Stomach (tissue), 19 donors: ENCODE results near the gene GCAT. TPM values are rescaled to one million over a fixed set of nuclear protein-coding genes. Genes with fewer than 3 reads are reported as not detected.

ENCODE experiments used
- DNase-seq, 2 donors: peaks; one replicate each; pipeline versions ENCODE4 v3.0.0 to v3.0.0-alpha.2; 2013 to 2019
- H3K27ac ChIP-seq, 5 donors: fragments of 200-600 bp in 4 of 5; sonication (generic) in 4 of 5; one replicate each; pipeline ENCODE4 v1.5.1; 2013 to 2019; ENCODE audit warnings: mild to moderate bottlenecking in 1 of 5, moderate library complexity in 1 of 5
- H3K27me3 ChIP-seq, 3 donors: fragments of 200-600 bp; sonication (generic); one replicate each; pipeline ENCODE4 v1.5.1; 2017 to 2019; ENCODE audit warnings: mixed run types in 1 of 3
- H3K36me3 ChIP-seq, 4 donors: fragments of 200-600 bp; sonication (generic); 1 replicate in 3 of 4; 2 replicates in 1 of 4; pipeline ENCODE4 v1.5.1; 2016 to 2019
- H3K4me1 ChIP-seq, 4 donors: fragments of 200-600 bp; sonication (generic); one replicate each; pipeline ENCODE4 v1.5.1; 2016 to 2019
- H3K4me3 ChIP-seq, 4 donors: fragments of 200-600 bp; sonication (generic) in 3 of 4; one replicate each; pipeline ENCODE4 v1.5.1; 2016 to 2019; ENCODE audit warnings: mild to moderate bottlenecking in 1 of 4
- H3K9me3 ChIP-seq, 4 donors: fragments of 200-600 bp; sonication (generic); one replicate each; pipeline ENCODE4 v1.5.1; 2016 to 2019
- CTCF ChIP-seq, 7 experiments: fragments of 450-650 bp in 4 of 7; fragments of 200-600 bp in 3 of 7; sonication (generic) in 3 of 7; IDR thresholded peaks; one replicate each; pipeline ENCODE4 v1.5.1; 2016 to 2019; ENCODE audit warnings: antibody characterized with exemption in 7 of 7, control low read depth in 2 of 7, mild to moderate bottlenecking in 1 of 7
- EP300 ChIP-seq: sonication (generic); formaldehyde crosslinking; IDR thresholded peaks from one replicate; pipeline ENCODE4 v1.6.1; 2017; ENCODE audit warnings: antibody characterized with exemption
- POLR2A ChIP-seq, 4 donors: fragments of 450-650 bp; IDR thresholded peaks; one replicate each; pipeline ENCODE4 v1.6.1; 2016; ENCODE audit warnings: antibody characterized with exemption in 4 of 4, control low read depth in 2 of 4, mild to moderate bottlenecking in 1 of 4, moderate library complexity in 1 of 4
- POLR2AphosphoS5 ChIP-seq, 3 donors: sonication (generic); formaldehyde crosslinking; IDR thresholded peaks; one replicate each; pipeline ENCODE4 v1.6.1; 2016; ENCODE audit warnings: antibody characterized with exemption in 3 of 3
- WGBS, 5 donors: extraction: QIAGEN DNeasy Blood & Tissue Kit in 3 of 5; methylation state at CpG; one replicate each; pipeline versions ENCODE4 v1.1.5 to v1.1.7; 2013 to 2018; 5-methylcytosine and 5-hydroxymethylcytosine counted together
- intact Hi-C: fragments of 100-400 bp; cut with DNase I; formaldehyde crosslinking; loops from one replicate; pipeline ENCODE4 v1.15.1; 2023; ENCODE audit warnings: low total_unique reads
- long read RNA-seq, 10 donors: transcript quantifications; one replicate each; lab custom pipeline, GENCODE V29; 2026
- polyA plus RNA-seq, 3 donors: library from polyadenylated mRNA; stranded (reverse); fragments of 200-250 nt; gene quantifications; one replicate each; pipeline ENCODE4 v1.2.3, GENCODE V29; 2013
- total RNA-seq, 5 donors: library from RNA; depleted of rRNA; stranded (reverse); fragments of >200 nt; gene quantifications; one replicate each; pipeline versions ENCODE4 v1.1.0 to v1.2.3, GENCODE V29; 2014 to 2016
- donor health status: healthy with polysubstance abuse.
- donor health status: Bipolar disorder and iron deficiency.
- donor health status: healthy.

Gene GCAT
- 100 to 1,000 TPM in 2 of 5 donors, 10 to 100 TPM in 1, under 1 TPM in 1, not detected in 1; 0.45 to 158 (median 60.4) TPM for total RNA-seq
- polyA plus RNA-seq: 10 to 100 TPM; 18.2 to 27.2 (median 23.4) TPM
- long read RNA-seq, donor 1, partial matches to known transcripts: 0 of 1 reads
- long read RNA-seq, donor 1, other reads (novel, unspliced or antisense): 0 of 1 reads
- long read RNA-seq, donor 2, partial matches to known transcripts: 0 of 1 reads
- long read RNA-seq, donor 2, other reads (novel, unspliced or antisense): 0 of 1 reads
- long read RNA-seq, donor 3: 0 reads
- long read RNA-seq, donor 4, partial matches to known transcripts: 0 of 2 reads
- long read RNA-seq, donor 4, other reads (novel, unspliced or antisense): 0 of 2 reads
- long read RNA-seq, donor 5, partial matches to known transcripts: 0 of 3 reads
- long read RNA-seq, donor 5, other reads (novel, unspliced or antisense): 0 of 3 reads
- long read RNA-seq, donor 6, partial matches to known transcripts: 0 of 6 reads
- long read RNA-seq, donor 6, other reads (novel, unspliced or antisense): 0 of 6 reads
- long read RNA-seq, donor 7, partial matches to known transcripts: 0 of 5 reads
- long read RNA-seq, donor 7, other reads (novel, unspliced or antisense): 0 of 5 reads
- long read RNA-seq, donor 8, partial matches to known transcripts: 0 of 5 reads
- long read RNA-seq, donor 8, other reads (novel, unspliced or antisense): 0 of 5 reads
- long read RNA-seq, donor 9, partial matches to known transcripts: 0 of 4 reads
- long read RNA-seq, donor 9, other reads (novel, unspliced or antisense): 0 of 4 reads
- long read RNA-seq, donor 10, partial matches to known transcripts: 0 of 1 reads
- long read RNA-seq, donor 10, other reads (novel, unspliced or antisense): 0 of 1 reads

GRCh38 chr22:37807410-37808293 is at the start of gene GCAT:
Gene GCAT (plus strand): TSS chr22:37807934. CDS start chr22:37807968, 34 bp downstream.
- intact Hi-C loops: no loop called here
- 0 to 1% (median 0%) methylated on average over 33 to 73 of the region's 73 CpGs for WGBS, 5 donors

GRCh38 chr22:37758694-37759093 is 49.0 kb upstream of the GCAT start:
- TF ChIP-seq POLR2A (IDR thresholded peaks at IDR 0.05) (no peak), POLR2AphosphoS5 (IDR thresholded peaks at IDR 0.05) (no peak), CTCF (IDR thresholded peaks at IDR 0.05) (no peak), EP300 (no peak)
- Histone ChIP-seq H3K4me1 (peaks cover 3 to 17% (median 11%) of the 10 kb centered on the region in 4 donors), H3K9me3 (no peaks in the 10 kb centered on the region), H3K27me3 (no peaks in the 10 kb centered on the region), H3K4me3 (no peak overlapping the region), H3K27ac (no peak overlapping the region), H3K36me3 (peaks cover 71 to 100% (median 98%) of the 10 kb centered on the region in 4 donors)
- intact Hi-C loops: no loop called here
- no peak for DNase-seq
- 72 to 85% (median 81%) methylated on average over 9 to 10 of the region's 10 CpGs for WGBS, 5 donors

More at GRCh38 chr22:37807410-37808293, at the start of gene GCAT:
- Histone ChIP-seq H3K9me3 (no peaks in the 10 kb centered on the region), H3K27ac (peak within 1 kb of the TSS; percentile 83 to 91 (median 90)), H3K27me3 (peaks cover 0 to 7% (median 0%) of the 10 kb centered on the region in 3 donors), H3K4me3 (peak within 1 kb of the TSS; percentile 53 to 62 (median 57)), H3K36me3 (peaks cover 0 to 5% (median 0%) of the 10 kb centered on the region in 4 donors), H3K4me1 (peaks cover 35 to 65% (median 63%) of the 10 kb centered on the region in 4 donors)
- peak; percentile 97 to 99 for DNase-seq
- TF ChIP-seq POLR2A (IDR thresholded peaks at IDR 0.05) (no peak), POLR2AphosphoS5 (IDR thresholded peaks at IDR 0.05) (peak in 2 of 3 donors; percentile 72 to 88), EP300 (no peak), CTCF (IDR thresholded peaks at IDR 0.05) (no peak)

GRCh38 chr22:37759281-37759680 is 48.5 kb upstream of the GCAT start:
- intact Hi-C loops: no loop called here
- H3K4me3 ChIP-seq: no peak overlapping the region
- no peaks in the 10 kb centered on the region for H3K9me3 ChIP-seq
- H3K36me3 ChIP-seq: peaks cover 73 to 100% (median 100%) of the 10 kb centered on the region in 4 donors
- no peak for DNase-seq
- no peaks in the 10 kb centered on the region for H3K27me3 ChIP-seq
- TF ChIP-seq POLR2AphosphoS5 (IDR thresholded peaks at IDR 0.05) (no peak), CTCF (IDR thresholded peaks at IDR 0.05) (no peak), POLR2A (IDR thresholded peaks at IDR 0.05) (no peak), EP300 (no peak)
- peaks cover 0 to 11% (median 8%) of the 10 kb centered on the region in 4 donors for H3K4me1 ChIP-seq
- no peak overlapping the region for H3K27ac ChIP-seq
- 81 to 89% (median 89%) methylated on average over 11 of the region's 11 CpGs for WGBS, 5 donors
